Ectodermal cell (in vitro differentiated cells): ENCODE data around the gene HSFX1. TPM values are rescaled to one million over a fixed set of nuclear protein-coding genes. Genes with fewer than 3 reads are reported as not detected.
"Not testable (repeated sequence)": the region's sequence is repeated elsewhere in the genome, so short reads cannot be mapped to it uniquely, and the experiment has no call there.

Experiments used
- H3K27ac ChIP-seq: 2 replicates; pipeline ENCODE4 v1.7.0; 2013; ENCODE audit warnings: mild to moderate bottlenecking, low read depth, low read length; ENCODE audit not compliant: insufficient read depth, poor library complexity, severe bottlenecking
- H3K27me3 ChIP-seq: 2 replicates; pipeline ENCODE4 v1.7.0; 2013; ENCODE audit warnings: mild to moderate bottlenecking, low read length; ENCODE audit not compliant: insufficient read depth, control insufficient read depth, poor library complexity, severe bottlenecking
- H3K36me3 ChIP-seq: one replicate; pipeline ENCODE4 v1.7.0; 2013; ENCODE audit warnings: low read length; ENCODE audit not compliant: control insufficient read depth, insufficient read depth
- H3K4me1 ChIP-seq: one replicate; pipeline ENCODE4 v1.7.0; 2013; ENCODE audit warnings: low read length; ENCODE audit not compliant: control insufficient read depth, insufficient read depth
- H3K4me3 ChIP-seq: 2 replicates; pipeline ENCODE4 v1.7.0; 2013; ENCODE audit warnings: low read depth, low read length, control low read depth; ENCODE audit not compliant: insufficient read depth
- H3K9me3 ChIP-seq: 2 replicates; pipeline ENCODE4 v1.7.0; 2013; ENCODE audit warnings: mild to moderate bottlenecking, low read length, moderate library complexity; ENCODE audit not compliant: control insufficient read depth
- WGBS, 2 experiments: methylation state at CpG; one replicate each; pipeline ENCODE4 v1.1.7; 2013; ENCODE audit warnings: missing lambda C conversion rate in 2 of 2; 5-methylcytosine and 5-hydroxymethylcytosine counted together
- polyA plus RNA-seq, 4 experiments: library from polyadenylated mRNA; stranded (reverse); fragments of 50-300 nt; gene quantifications; one replicate each; pipeline ENCODE4 v1.2.3, GENCODE V29; 2013

HSFX1 gene
- 0.94 TPM for polyA plus RNA-seq (2013, experiment 1 of 4)
- 0.44 TPM for polyA plus RNA-seq (2013, experiment 2 of 4)
- polyA plus RNA-seq (2013, experiment 3 of 4): 0.37 TPM
- polyA plus RNA-seq (2013, experiment 4 of 4): 0.89 TPM

GRCh38 chrX:149773768-149774167 is at the start of gene HSFX1:
HSFX1 (plus strand) TSS chrX:149774068; CDS start chrX:149774682, 614 bp downstream.
- not testable (repeated sequence) for H3K27me3 ChIP-seq, H3K4me3 ChIP-seq, H3K9me3 ChIP-seq, H3K36me3 ChIP-seq, H3K27ac ChIP-seq, H3K4me1 ChIP-seq
- no CpG with 5 or more reads among the region's 17 CpGs for WGBS, 2 experiments

GRCh38 chrX:149727308-149727707 is 46.6 kb upstream of the HSFX1 start:
- not testable (repeated sequence) for H3K4me3 ChIP-seq, H3K36me3 ChIP-seq, H3K27me3 ChIP-seq, H3K27ac ChIP-seq, H3K9me3 ChIP-seq, H3K4me1 ChIP-seq
- WGBS, 2 experiments: no CpG with 5 or more reads among the region's 7 CpGs

GRCh38 chrX:149742269-149742668 is 31.6 kb upstream of the HSFX1 start:
- no CpG with 5 or more reads among the region's 6 CpGs for WGBS, 2 experiments
- H3K9me3 ChIP-seq, H3K4me3 ChIP-seq, H3K36me3 ChIP-seq, H3K27ac ChIP-seq, H3K27me3 ChIP-seq, H3K4me1 ChIP-seq: not testable (repeated sequence)

GRCh38 chrX:149746390-149747007 is 27.4 kb upstream of the HSFX1 start:
- no CpG with 5 or more reads among the region's 6 CpGs for WGBS, 2 experiments
- not testable (repeated sequence) for H3K27me3 ChIP-seq, H3K27ac ChIP-seq, H3K9me3 ChIP-seq, H3K36me3 ChIP-seq, H3K4me3 ChIP-seq, H3K4me1 ChIP-seq

GRCh38 chrX:149757206-149758067 is 16.4 kb upstream of the HSFX1 start:
- no peaks in the 10 kb centered on the region for H3K36me3 ChIP-seq
- H3K9me3 ChIP-seq: no peaks in the 10 kb centered on the region
- no peak overlapping the region for H3K4me3 ChIP-seq
- no peaks in the 10 kb centered on the region for H3K4me1 ChIP-seq
- H3K27me3 ChIP-seq: no peaks in the 10 kb centered on the region
- H3K27ac ChIP-seq: no peak overlapping the region
- WGBS, 2 experiments: 87 to 94% methylated on average over 8 of the region's 8 CpGs

GRCh38 chrX:149758068-149758714 is 15.7 kb upstream of the HSFX1 start:
- WGBS, 2 experiments: 93 to 94% methylated on average over 18 of the region's 18 CpGs
- Histone ChIP-seq H3K4me1 (no peaks in the 10 kb centered on the region), H3K36me3 (no peaks in the 10 kb centered on the region), H3K27ac (no peak overlapping the region), H3K9me3 (no peaks in the 10 kb centered on the region), H3K4me3 (no peak overlapping the region), H3K27me3 (no peaks in the 10 kb centered on the region)

- H3K4me1 ChIP-seq, H3K36me3 ChIP-seq: not testable (repeated sequence)
- WGBS, 2 experiments: 88 to 91% methylated on average over 16 of the region's 17 CpGs
Observed at GRCh38 chrX:149758715-149759078, 15.2 kb upstream of the HSFX1 start.

GRCh38 chrX:149759824-149760223 is 14.0 kb upstream of the HSFX1 start:
- H3K9me3 ChIP-seq: no peaks in the 10 kb centered on the region
- H3K27ac ChIP-seq: no peak overlapping the region
- WGBS, 2 experiments: 89 to 90% methylated on average over 7 of the region's 7 CpGs
- no peaks in the 10 kb centered on the region for H3K27me3 ChIP-seq
- H3K4me1 ChIP-seq: no peaks in the 10 kb centered on the region
- no peak overlapping the region for H3K4me3 ChIP-seq
- H3K36me3 ChIP-seq: no peaks in the 10 kb centered on the region

More at GRCh38 chrX:149758715-149759078, 15.2 kb upstream of the HSFX1 start:
- H3K4me3 ChIP-seq, H3K27ac ChIP-seq, H3K27me3 ChIP-seq, H3K9me3 ChIP-seq: not testable (repeated sequence)

GRCh38 chrX:149760965-149761364 is 12.9 kb upstream of the HSFX1 start:
- no peaks in the 10 kb centered on the region for H3K27me3 ChIP-seq
- no peaks in the 10 kb centered on the region for H3K36me3 ChIP-seq
- 81 to 94% methylated on average over 3 of the region's 3 CpGs for WGBS, 2 experiments
- no peak overlapping the region for H3K27ac ChIP-seq
- H3K4me3 ChIP-seq: no peak overlapping the region
- no peaks in the 10 kb centered on the region for H3K4me1 ChIP-seq
- H3K9me3 ChIP-seq: no peaks in the 10 kb centered on the region
